Measurements from ENCODE around the gene MRPS6.

The MRPS6 gene

DNA sequence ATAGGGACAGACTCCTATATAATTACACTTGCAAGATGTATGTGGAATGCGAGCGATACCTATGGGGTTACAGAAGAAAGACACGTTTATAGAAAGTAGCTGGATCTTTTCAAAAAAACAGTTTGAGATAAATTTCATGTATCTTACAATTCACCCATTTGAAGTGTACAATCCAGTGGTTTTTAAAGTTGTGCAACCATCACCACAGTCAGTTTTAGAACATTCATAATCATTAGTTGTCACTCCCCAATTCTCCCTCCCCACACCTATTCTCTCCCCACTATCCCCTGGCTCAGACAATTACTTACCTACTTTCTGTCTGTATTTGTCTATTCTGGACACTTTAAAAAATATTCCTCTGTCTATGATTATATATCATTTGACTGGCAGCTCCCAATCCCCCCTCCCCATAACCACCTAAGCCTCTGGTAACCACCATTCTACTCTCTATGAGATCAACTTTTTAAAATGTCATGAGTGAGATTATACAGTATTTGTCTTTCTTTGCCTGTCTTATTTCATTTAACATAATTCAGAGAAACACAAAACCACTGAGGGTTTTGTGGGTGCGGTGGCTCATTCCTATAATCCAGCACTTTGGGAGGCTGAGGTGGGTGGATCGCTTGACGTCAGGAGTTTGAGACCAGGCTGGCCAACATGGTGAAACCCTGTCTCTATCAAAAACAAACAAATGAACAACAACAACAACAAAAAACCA is 39.1 kb downstream of the MRPS6 start:
- DNase-seq (ENCODE audit: low read depth) = peak; percentile 31
- TF ChIP-seq, protein P1, sequence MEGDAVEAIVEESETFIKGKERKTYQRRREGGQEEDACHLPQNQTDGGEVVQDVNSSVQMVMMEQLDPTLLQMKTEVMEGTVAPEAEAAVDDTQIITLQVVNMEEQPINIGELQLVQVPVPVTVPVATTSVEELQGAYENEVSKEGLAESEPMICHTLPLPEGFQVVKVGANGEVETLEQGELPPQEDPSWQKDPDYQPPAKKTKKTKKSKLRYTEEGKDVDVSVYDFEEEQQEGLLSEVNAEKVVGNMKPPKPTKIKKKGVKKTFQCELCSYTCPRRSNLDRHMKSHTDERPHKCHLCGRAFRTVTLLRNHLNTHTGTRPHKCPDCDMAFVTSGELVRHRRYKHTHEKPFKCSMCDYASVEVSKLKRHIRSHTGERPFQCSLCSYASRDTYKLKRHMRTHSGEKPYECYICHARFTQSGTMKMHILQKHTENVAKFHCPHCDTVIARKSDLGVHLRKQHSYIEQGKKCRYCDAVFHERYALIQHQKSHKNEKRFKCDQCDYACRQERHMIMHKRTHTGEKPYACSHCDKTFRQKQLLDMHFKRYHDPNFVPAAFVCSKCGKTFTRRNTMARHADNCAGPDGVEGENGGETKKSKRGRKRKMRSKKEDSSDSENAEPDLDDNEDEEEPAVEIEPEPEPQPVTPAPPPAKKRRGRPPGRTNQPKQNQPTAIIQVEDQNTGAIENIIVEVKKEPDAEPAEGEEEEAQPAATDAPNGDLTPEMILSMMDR (conservative IDR thresholded peaks at IDR 0.05; ENCODE audit: low read length) = no peak
- H3K4me3 ChIP-seq (ENCODE audit: low read length) = no peak overlapping the region

DNA sequence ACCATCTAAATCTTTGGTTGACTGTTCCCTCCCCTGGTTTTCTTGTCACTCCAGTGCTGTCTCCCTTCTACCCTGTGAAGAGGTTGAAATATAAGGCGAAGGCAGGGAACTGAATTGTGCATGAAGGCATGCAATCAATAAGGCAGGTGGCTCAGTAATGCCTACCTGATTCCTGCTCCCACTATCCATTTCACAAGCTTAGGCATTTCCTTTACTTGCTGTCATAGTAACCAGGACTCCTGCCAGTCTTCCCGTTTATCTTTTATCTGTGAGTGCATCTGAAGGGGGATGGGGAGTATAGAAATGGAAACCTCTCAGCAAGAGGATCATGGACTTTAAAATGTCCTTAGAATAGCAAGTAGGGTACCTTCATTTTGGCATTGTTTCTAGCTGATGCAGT is 40.5 kb downstream of the MRPS6 start:
- H3K4me3 ChIP-seq (ENCODE audit: low read length) = no peak overlapping the region
- DNase-seq (ENCODE audit: low read depth) = no peak
- TF ChIP-seq, protein P1 (conservative IDR thresholded peaks at IDR 0.05; ENCODE audit: low read length) = no peak

DNA sequence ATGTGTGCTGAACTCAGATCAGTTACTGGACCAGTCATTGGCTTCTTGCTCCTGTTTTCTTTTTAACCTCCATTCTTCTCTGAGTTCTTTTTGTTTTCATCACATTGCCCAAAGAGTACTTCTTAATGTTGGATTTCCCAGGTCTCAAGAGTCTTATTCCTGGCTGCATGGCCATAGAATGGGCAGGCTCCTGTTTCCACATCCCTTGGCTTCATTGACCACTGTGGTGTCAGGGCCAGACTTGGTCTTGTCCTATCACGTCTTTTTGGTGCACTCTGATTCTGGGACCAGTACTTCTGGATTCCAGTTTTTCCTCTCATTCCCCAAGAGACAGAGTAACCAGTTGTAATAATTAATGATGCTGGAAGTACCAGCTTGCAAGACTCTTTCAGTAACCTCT is 41.8 kb downstream of the MRPS6 start:
- TF ChIP-seq, protein P1 (conservative IDR thresholded peaks at IDR 0.05; ENCODE audit: low read length) = no peak
- DNase-seq (ENCODE audit: low read depth) = no peak

DNA sequence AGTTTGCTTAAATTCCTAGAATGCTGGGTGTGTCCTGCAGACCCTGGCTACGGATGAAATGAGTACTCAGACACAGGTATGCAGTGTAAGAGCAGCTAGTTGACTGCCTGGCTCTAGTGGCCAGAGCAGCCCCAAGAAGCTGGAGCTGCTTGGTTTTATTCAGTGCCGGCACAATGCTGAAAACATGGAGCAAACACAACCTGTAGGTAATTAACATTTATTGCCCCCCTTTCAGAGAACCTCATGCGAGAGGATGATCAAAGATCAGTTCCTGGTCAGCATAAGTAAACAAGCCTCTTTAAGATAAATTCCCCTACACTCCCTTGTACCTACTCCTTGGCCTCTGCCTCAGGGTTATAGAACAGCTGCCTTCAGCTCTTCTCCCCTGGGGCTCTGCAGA is 43.2 kb downstream of the MRPS6 start:
- DNase-seq (ENCODE audit: low read depth) = no peak
- TF ChIP-seq, protein P1 (conservative IDR thresholded peaks at IDR 0.05; ENCODE audit: low read length) = no peak
- no peak overlapping the region for H3K4me3 ChIP-seq (ENCODE audit: low read length)

More for the DNA sequence above, 41.8 kb downstream of the MRPS6 start:
- no peak overlapping the region for H3K4me3 ChIP-seq (ENCODE audit: low read length)

DNA sequence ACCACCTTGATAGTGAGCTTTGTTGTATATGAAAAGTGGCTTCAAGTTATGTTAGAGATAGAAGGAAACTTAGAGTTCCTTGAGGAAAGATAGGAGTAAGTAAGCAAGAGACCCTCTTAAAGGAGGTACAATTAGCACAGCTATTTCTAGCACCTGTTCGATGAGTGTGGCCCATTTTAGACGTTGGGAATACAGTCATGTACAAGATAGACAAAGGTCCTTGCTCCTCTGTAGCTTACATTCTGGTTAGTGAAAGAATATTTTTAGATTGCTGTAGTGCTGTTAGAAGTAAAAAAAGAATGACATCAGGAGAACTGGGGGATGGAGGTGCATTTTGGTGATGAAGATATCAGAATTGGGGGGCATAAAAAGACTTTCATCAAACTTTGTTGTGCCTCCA is 47.5 kb downstream of the MRPS6 start:
- DNase-seq (ENCODE audit: low read depth) = no peak
- TF ChIP-seq, protein P1 (conservative IDR thresholded peaks at IDR 0.05; ENCODE audit: low read length) = no peak
- no peak overlapping the region for H3K4me3 ChIP-seq (ENCODE audit: low read length)

DNA sequence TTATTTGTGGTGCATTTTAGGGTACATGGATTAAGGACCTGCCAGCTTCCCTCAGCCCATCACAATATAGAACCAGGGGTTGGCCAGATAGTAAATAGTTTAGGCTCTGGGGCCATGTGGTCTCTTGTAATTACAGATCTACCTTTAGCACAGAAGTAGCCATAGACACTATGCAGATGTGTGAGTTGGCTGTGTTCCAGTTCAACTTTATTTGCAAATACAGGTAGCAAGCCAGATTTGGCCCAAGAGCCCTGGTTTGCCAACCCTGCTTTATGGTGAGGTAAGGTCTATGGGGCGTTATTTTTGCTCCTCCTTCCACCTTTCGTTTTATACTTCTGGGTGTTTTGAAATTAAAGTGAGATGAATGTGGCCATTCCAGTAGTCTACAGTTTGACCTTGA is 48.7 kb downstream of the MRPS6 start:
- TF ChIP-seq, protein P1 (conservative IDR thresholded peaks at IDR 0.05; ENCODE audit: low read length) = no peak
- H3K4me3 ChIP-seq (ENCODE audit: low read length) = no peak overlapping the region
- DNase-seq (ENCODE audit: low read depth) = no peak

DNA sequence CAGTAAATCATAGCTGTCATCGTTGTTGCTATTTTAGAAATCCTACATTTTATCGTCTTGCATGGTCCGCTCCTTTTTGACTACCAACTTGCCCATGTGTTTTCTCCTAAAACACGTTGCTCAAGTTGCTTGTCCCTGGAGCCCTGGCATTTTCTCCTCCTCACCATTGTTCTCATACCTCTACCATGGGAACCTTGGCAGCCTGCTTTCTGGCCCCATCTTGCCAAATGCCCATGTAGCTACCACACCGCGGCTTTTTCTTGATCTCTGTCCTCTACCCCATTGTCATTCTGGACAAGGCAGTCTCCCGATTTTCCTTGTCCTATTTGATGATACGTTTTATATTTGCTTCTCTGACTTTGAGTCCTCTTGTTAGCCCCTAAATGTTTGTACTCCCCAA is 50.2 kb downstream of the MRPS6 start:
- no peak overlapping the region for H3K4me3 ChIP-seq (ENCODE audit: low read length)
- DNase-seq (ENCODE audit: low read depth) = no peak
- TF ChIP-seq, protein P1 (conservative IDR thresholded peaks at IDR 0.05; ENCODE audit: low read length) = no peak

All from AG10803 (cell line).